HL-60 (cell line): Measurements from ENCODE around the gene B4GALT1.
A peak's percentile ranks its signal among the peaks of the same experiment; 100 is the strongest.

Source experiments
- DNase-seq, 2 experiments: peaks; one replicate each; pipeline ENCODE4 v3.0.0-alpha.2; 2010 to 2020; ENCODE audit warnings: low read depth in 1 of 2, low spot score in 1 of 2
- H3K27ac ChIP-seq: fragments of 250-450 bp; sonication (Bioruptor Pico); replicated peaks from 2 replicates; pipeline ENCODE4 v1.5.1; 2020; ENCODE audit warnings: mild to moderate bottlenecking, moderate library complexity
- H3K27me3 ChIP-seq: fragments of 250-450 bp; sonication (Bioruptor Pico); 2 replicates; pipeline ENCODE4 v1.5.1; 2021; ENCODE audit warnings: mild to moderate bottlenecking, moderate library complexity; ENCODE audit not compliant: insufficient read depth, poor library complexity, severe bottlenecking
- H3K4me3 ChIP-seq: replicated peaks from 2 replicates; pipeline ENCODE4 v1.5.1; 2011; ENCODE audit warnings: mild to moderate bottlenecking, control low read depth, low read length; ENCODE audit not compliant: insufficient read depth
- CTCF ChIP-seq: IDR thresholded peaks from one replicate; pipeline ENCODE4 v1.5.1; 2011; ENCODE audit warnings: low read length, control low read depth, inconsistent platforms; ENCODE audit not compliant: insufficient read depth
- GABPA ChIP-seq: IDR thresholded peaks from 2 replicates; pipeline ENCODE4 v1.6.1; 2012; ENCODE audit warnings: low read depth
- POLR2AphosphoS5 ChIP-seq: IDR thresholded peaks from 2 replicates; pipeline ENCODE4 v1.6.1; 2012; ENCODE audit warnings: low read depth
- REST ChIP-seq: IDR thresholded peaks from 2 replicates; pipeline ENCODE4 v1.6.1; 2012; ENCODE audit warnings: low read depth; ENCODE audit not compliant: insufficient replicate concordance
- SPI1 ChIP-seq: IDR thresholded peaks from 2 replicates; pipeline ENCODE4 v1.6.1; 2012; ENCODE audit warnings: low read depth, mild to moderate bottlenecking, borderline replicate concordance

Gene B4GALT1

GRCh38 chr9:33140401-33141360 is 26.5 kb downstream of the B4GALT1 start:
- TF ChIP-seq CTCF: no peak
- no peak; the same call in 1 of the 2 replicates for TF ChIP-seq SPI1
- no peak for TF ChIP-seq GABPA
- TF ChIP-seq POLR2AphosphoS5: no peak
- TF ChIP-seq REST: no peak
- Histone ChIP-seq H3K4me3 (no peak overlapping the region), H3K27me3 (no peaks in the 10 kb centered on the region), H3K27ac (peak overlapping the region; percentile 29; the same call in 1 of the 2 replicates)
- no peak for DNase-seq

- DNase-seq: peak in 1 of 2 experiments; percentile 72
- Histone ChIP-seq H3K4me3 (no peak overlapping the region), H3K27ac (peak overlapping the region; percentile 29), H3K27me3 (no peaks in the 10 kb centered on the region)
- no peak for TF ChIP-seq GABPA
- TF ChIP-seq CTCF: no peak
- TF ChIP-seq POLR2AphosphoS5: 0 out of 2 replicates have a peak, but pooled peaks have one; percentile 42
- TF ChIP-seq SPI1: no peak
- TF ChIP-seq REST: no peak
Measured at GRCh38 chr9:33139421-33140228, 27.5 kb downstream of the B4GALT1 start.

GRCh38 chr9:33138768-33139167 is 28.4 kb downstream of the B4GALT1 start:
- TF ChIP-seq GABPA (no peak), POLR2AphosphoS5 (no peak), REST (no peak), CTCF (no peak), SPI1 (no peak)
- Histone ChIP-seq H3K27ac (no peak overlapping the region), H3K27me3 (no peaks in the 10 kb centered on the region), H3K4me3 (no peak overlapping the region)
- DNase-seq: no peak
